Loucy (cell line): Measurements from ENCODE around the gene PSPN.

Experiments
- H2AFZ ChIP-seq: fragments of 200-600 bp; sonication (generic); 2 replicates; pipeline ENCODE4 v1.6.0; 2016; ENCODE audit warnings: antibody characterized with exemption, mild to moderate bottlenecking, low read length, moderate library complexity
- H3F3A ChIP-seq: fragments of 200-600 bp; 2 replicates; pipeline ENCODE4 v1.6.0; 2016; ENCODE audit warnings: antibody characterized with exemption, low read depth, mild to moderate bottlenecking
- H3K27me3 ChIP-seq: fragments of 200-600 bp; sonication (generic); 2 replicates; pipeline ENCODE4 v1.6.1; 2014; ENCODE audit warnings: low read length, mild to moderate bottlenecking; ENCODE audit not compliant: insufficient read depth, poor library complexity, severe bottlenecking
- H3K36me3 ChIP-seq: fragments of 200-600 bp; sonication (generic); 2 replicates; pipeline ENCODE4 v1.6.1; 2016; ENCODE audit warnings: low read length; ENCODE audit not compliant: insufficient read depth
- H3K4me1 ChIP-seq: fragments of 200-600 bp; sonication (generic); 2 replicates; pipeline ENCODE4 v1.5.1; 2014; ENCODE audit warnings: low read length, mild to moderate bottlenecking; ENCODE audit not compliant: insufficient read depth, poor library complexity, severe bottlenecking
- H3K4me2 ChIP-seq: fragments of 200-600 bp; sonication (generic); 2 replicates; pipeline ENCODE4 v1.6.0; 2014; ENCODE audit warnings: antibody characterized with exemption, low read length, low read depth, mild to moderate bottlenecking; ENCODE audit not compliant: poor library complexity, severe bottlenecking
- H3K4me3 ChIP-seq: fragments of 200-600 bp; sonication (generic); 2 replicates; pipeline ENCODE4 v1.5.1; 2014; ENCODE audit warnings: low read length, mild to moderate bottlenecking, mixed read lengths; ENCODE audit not compliant: poor library complexity, severe bottlenecking
- H3K79me2 ChIP-seq: fragments of 200-600 bp; sonication (generic); 2 replicates; pipeline ENCODE4 v1.6.1; 2014; ENCODE audit warnings: low read length; ENCODE audit not compliant: insufficient read depth
- H3K9ac ChIP-seq: fragments of 200-600 bp; sonication (generic); 2 replicates; pipeline ENCODE4 v1.6.0; 2014; ENCODE audit warnings: mild to moderate bottlenecking, low read depth, low read length, moderate library complexity; ENCODE audit not compliant: poor library complexity, severe bottlenecking
- H3K9me2 ChIP-seq: fragments of 200-600 bp; sonication (generic); replicated peaks from 2 replicates; pipeline ENCODE4 v1.6.1; 2016; ENCODE audit warnings: low read depth, low read length, mixed read lengths
- H3K9me3 ChIP-seq: fragments of 200-600 bp; sonication (generic); 2 replicates; pipeline ENCODE4 v1.6.1; 2014; ENCODE audit warnings: mild to moderate bottlenecking, antibody characterized with exemption, low read length, low read depth; ENCODE audit not compliant: insufficient read depth
- H4K20me1 ChIP-seq: fragments of 200-600 bp; sonication (generic); 2 replicates; pipeline ENCODE4 v1.6.0; 2014; ENCODE audit warnings: antibody characterized with exemption, low read length, mild to moderate bottlenecking; ENCODE audit not compliant: insufficient read depth, poor library complexity, severe bottlenecking
- EZH2phosphoT487 ChIP-seq: fragments of 200-600 bp; IDR thresholded peaks from 2 replicates; pipeline ENCODE4 v1.6.1; 2018; ENCODE audit warnings: antibody characterized with exemption, mild to moderate bottlenecking, moderate library complexity, borderline replicate concordance
- TF ChIP-seq, protein P1 (sequence below): fragments of 200-600 bp; sonication (generic); conservative IDR thresholded peaks from 2 replicates; pipeline ENCODE4 v1.5.1; 2014; ENCODE audit warnings: mild to moderate bottlenecking, antibody characterized with exemption, low read length

Gene PSPN

DNA sequence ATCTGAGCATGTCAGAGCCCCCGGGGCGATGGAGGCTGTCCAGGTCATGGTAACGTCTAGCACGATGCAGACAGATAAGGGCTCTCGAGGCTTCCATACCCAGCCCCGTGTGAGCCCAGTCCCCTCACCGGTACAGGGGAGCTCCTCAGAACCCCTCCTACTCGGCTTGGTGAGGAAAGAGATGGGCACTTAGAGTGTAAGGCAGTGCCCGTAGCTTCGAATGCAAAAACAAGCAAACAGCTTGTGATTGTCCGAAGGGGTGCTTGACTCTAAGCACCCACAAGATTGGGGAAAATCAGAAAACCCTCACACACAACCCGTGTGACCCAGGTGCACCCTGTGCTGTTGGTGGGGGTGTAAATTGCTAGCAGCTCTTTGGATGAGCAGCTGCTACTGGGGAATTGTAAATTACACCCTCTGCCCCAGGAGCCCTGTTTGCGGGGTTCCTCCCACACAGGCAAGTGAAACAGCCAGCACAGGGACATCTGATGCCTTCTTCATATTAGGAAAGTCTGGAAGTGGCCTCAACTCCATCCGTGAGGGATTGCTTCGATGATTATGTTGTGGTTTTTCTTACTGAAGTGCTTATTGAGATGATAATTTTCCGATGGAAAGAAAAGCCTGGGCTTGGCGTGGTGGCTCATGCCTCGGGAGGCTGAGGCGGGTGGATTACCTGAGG lies 918 bp upstream of the PSPN start:
- H3K4me2 ChIP-seq = no peak overlapping the region
- no peaks in the 10 kb centered on the region for H3K9me2 ChIP-seq
- H3F3A ChIP-seq = peaks cover 3% of the 10 kb centered on the region; the same call in 1 of the 2 replicates
- H4K20me1 ChIP-seq = peaks cover 12% of the 10 kb centered on the region
- no peak overlapping the region for H3K9ac ChIP-seq
- H3K79me2 ChIP-seq = no peaks in the 10 kb centered on the region
- H3K4me1 ChIP-seq = peaks cover 6% of the 10 kb centered on the region
- H3K4me3 ChIP-seq = no peak overlapping the region
- TF ChIP-seq, protein P1, sequence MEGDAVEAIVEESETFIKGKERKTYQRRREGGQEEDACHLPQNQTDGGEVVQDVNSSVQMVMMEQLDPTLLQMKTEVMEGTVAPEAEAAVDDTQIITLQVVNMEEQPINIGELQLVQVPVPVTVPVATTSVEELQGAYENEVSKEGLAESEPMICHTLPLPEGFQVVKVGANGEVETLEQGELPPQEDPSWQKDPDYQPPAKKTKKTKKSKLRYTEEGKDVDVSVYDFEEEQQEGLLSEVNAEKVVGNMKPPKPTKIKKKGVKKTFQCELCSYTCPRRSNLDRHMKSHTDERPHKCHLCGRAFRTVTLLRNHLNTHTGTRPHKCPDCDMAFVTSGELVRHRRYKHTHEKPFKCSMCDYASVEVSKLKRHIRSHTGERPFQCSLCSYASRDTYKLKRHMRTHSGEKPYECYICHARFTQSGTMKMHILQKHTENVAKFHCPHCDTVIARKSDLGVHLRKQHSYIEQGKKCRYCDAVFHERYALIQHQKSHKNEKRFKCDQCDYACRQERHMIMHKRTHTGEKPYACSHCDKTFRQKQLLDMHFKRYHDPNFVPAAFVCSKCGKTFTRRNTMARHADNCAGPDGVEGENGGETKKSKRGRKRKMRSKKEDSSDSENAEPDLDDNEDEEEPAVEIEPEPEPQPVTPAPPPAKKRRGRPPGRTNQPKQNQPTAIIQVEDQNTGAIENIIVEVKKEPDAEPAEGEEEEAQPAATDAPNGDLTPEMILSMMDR = no peak
- no peak for TF ChIP-seq EZH2phosphoT487
- H3K36me3 ChIP-seq = peaks cover 26% of the 10 kb centered on the region; the same call in 1 of the 2 replicates
- no peak overlapping the region for H2AFZ ChIP-seq
- no peaks in the 10 kb centered on the region for H3K9me3 ChIP-seq
- H3K27me3 ChIP-seq = no peaks in the 10 kb centered on the region

DNA sequence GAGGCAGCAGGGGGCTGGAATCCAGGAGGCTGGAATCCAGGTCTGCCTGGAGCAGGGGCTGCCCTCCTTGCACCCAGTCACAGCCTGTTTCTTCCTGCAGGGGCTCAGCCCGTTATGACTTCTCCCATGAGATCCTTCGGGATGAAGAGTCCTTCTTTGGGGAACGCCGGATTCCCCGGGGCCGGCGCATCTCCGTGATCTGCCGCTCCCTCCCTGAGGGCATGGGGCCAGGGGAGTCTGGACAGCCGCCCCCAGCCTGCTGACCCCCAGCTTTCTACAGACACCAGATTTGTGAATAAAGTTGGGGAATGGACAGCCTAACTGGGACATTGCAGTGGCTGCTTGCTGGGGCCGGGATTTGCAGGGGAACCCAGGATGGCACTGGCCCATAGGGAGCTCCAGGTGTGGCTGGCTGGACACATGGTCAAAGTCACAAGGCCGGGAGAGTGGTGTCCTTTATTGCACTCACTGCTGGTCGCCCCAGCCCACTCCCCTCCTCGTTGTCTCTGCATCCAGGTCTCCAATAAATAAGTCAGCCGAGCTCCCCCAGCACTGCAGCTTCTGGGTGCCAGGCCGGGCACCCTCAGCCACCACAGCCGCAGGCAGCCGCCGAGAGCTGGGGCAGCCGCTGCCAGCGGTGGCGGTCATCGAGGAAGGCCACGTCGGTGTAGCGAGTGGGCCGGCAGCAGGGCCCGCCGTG lies 872 bp downstream of the PSPN start:
- H3K9ac ChIP-seq = no peak overlapping the region
- H3F3A ChIP-seq = peaks cover 3% of the 10 kb centered on the region; the same call in 1 of the 2 replicates
- H3K4me1 ChIP-seq = peaks cover 6% of the 10 kb centered on the region
- peaks cover 8% of the 10 kb centered on the region; the same call in 1 of the 2 replicates for H3K36me3 ChIP-seq
- H3K9me2 ChIP-seq = no peaks in the 10 kb centered on the region
- H3K79me2 ChIP-seq = no peaks in the 10 kb centered on the region
- H3K4me3 ChIP-seq = no peak overlapping the region
- no peaks in the 10 kb centered on the region for H3K9me3 ChIP-seq
- peaks cover 12% of the 10 kb centered on the region for H4K20me1 ChIP-seq
- H2AFZ ChIP-seq = no peak overlapping the region
- TF ChIP-seq EZH2phosphoT487 = no peak
- TF ChIP-seq, protein P1 = no peak
- no peak overlapping the region for H3K4me2 ChIP-seq
- H3K27me3 ChIP-seq = no peaks in the 10 kb centered on the region

DNA sequence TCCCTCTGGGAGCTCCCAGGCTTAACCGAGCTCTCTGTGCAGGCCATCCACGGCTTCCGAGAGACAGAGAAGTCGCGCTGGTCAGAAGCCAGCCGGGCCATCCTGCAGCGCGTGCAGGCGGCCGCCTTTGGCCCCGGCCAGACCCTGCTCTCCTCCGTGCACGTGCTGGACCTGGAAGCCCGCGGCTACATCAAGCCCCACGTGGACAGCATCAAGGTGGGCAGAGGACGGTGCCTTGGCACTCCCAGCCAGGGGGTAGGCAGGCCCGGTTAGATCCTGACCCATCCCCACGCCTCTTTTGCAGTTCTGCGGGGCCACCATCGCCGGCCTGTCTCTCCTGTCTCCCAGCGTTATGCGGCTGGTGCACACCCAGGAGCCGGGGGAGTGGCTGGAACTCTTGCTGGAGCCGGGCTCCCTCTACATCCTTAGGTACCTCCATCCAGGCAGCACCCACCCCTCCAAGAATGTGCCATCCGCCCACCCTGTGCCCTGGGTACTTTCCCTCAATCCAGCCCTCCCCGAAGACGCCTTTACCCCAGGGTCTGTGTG lies 1.5 kb downstream of the PSPN start:
- no peaks in the 10 kb centered on the region for H3K9me3 ChIP-seq
- TF ChIP-seq, protein P1 = no peak
- no peak for TF ChIP-seq EZH2phosphoT487
- peaks cover 1% of the 10 kb centered on the region; the same call in 1 of the 2 replicates for H3K36me3 ChIP-seq
- H3K4me3 ChIP-seq = peak overlapping the region; percentile 85
- peak overlapping the region; percentile 69 for H3K9ac ChIP-seq
- H3K4me1 ChIP-seq = peaks cover 6% of the 10 kb centered on the region
- peaks cover 12% of the 10 kb centered on the region for H4K20me1 ChIP-seq
- no peaks in the 10 kb centered on the region for H3K27me3 ChIP-seq
- peak overlapping the region; percentile 96 for H3K4me2 ChIP-seq
- no peaks in the 10 kb centered on the region for H3K9me2 ChIP-seq
- H3K79me2 ChIP-seq = no peaks in the 10 kb centered on the region
- H3F3A ChIP-seq = peaks cover 3% of the 10 kb centered on the region; the same call in 1 of the 2 replicates
- H2AFZ ChIP-seq = no peak overlapping the region
